HepG2 (cell line): ENCODE results near the gene DNAAF1. TPM values are rescaled to one million over a fixed set of nuclear protein-coding genes. Genes with fewer than 3 reads are reported as not detected.

Experiments used
- ATM ChIP-seq: fragments of 450-650 bp; IDR thresholded peaks from 2 replicates; pipeline ENCODE4 v1.7.1; 2017; ENCODE audit warnings: mild to moderate bottlenecking, borderline replicate concordance
- FOSL2 ChIP-seq: sonication (generic); formaldehyde crosslinking; IDR thresholded peaks from 2 replicates; pipeline ENCODE4 v1.4.0; 2020; ENCODE audit warnings: missing genetic modification reagents
- HCFC1 ChIP-seq: fragments of 150-350 bp; IDR thresholded peaks from 2 replicates; pipeline ENCODE4 v1.6.1; 2014; ENCODE audit warnings: low read depth, low read length
- MYC ChIP-seq: sonication (generic); formaldehyde crosslinking; IDR thresholded peaks from 2 replicates; pipeline ENCODE4 v1.9.0; 2021; ENCODE audit warnings: missing genetic modification reagents, borderline replicate concordance
- PCBP1 ChIP-seq: fragments of 200-400 bp; formaldehyde crosslinking; IDR thresholded peaks from 2 replicates; pipeline ENCODE4 v1.6.1; 2017; ENCODE audit warnings: mild to moderate bottlenecking, low read depth, low read length, borderline replicate concordance
- RARA ChIP-seq: IDR thresholded peaks from 2 replicates; pipeline ENCODE4 v1.6.1; 2016; ENCODE audit warnings: missing genetic modification reagents, missing compliant biosample characterization
- SCMH1 ChIP-seq: sonication (generic); formaldehyde crosslinking; IDR thresholded peaks from 2 replicates; pipeline ENCODE4 v1.9.0; 2021; ENCODE audit warnings: missing genetic modification reagents, mild to moderate bottlenecking, borderline replicate concordance
- SMYD3 ChIP-seq: sonication (generic); formaldehyde crosslinking; IDR thresholded peaks from 2 replicates; pipeline ENCODE4 v1.8.1; 2023; ENCODE audit warnings: mild to moderate bottlenecking, missing genetic modification reagents
- U2AF2 ChIP-seq: fragments of 200-400 bp; formaldehyde crosslinking; IDR thresholded peaks from 2 replicates; pipeline ENCODE4 v1.6.1; 2017; ENCODE audit warnings: low read depth, mild to moderate bottlenecking, low read length
- ZBTB7B ChIP-seq: sonication (generic); formaldehyde crosslinking; IDR thresholded peaks from 2 replicates; pipeline ENCODE4 v1.4.0; 2020; ENCODE audit warnings: missing genetic modification reagents
- ZNF143 ChIP-seq: sonication (generic); formaldehyde crosslinking; IDR thresholded peaks from 2 replicates; pipeline ENCODE4 v1.4.0; 2020; ENCODE audit warnings: missing genetic modification reagents
- ZSCAN25 ChIP-seq: sonication (generic); formaldehyde crosslinking; IDR thresholded peaks from 2 replicates; pipeline ENCODE4 v1.8.0; 2022; ENCODE audit warnings: mild to moderate bottlenecking, missing genetic modification reagents
- polyA plus RNA-seq, 8 experiments: library from polyadenylated mRNA; depleted of rRNA in 3 of 8; stranded (reverse) in 7 of 8; unstranded in 1 of 8; fragments of >200 nt; fragmentation: Illumina TruSeq in 4 of 8; extraction: Trizol in 4 of 8; gene quantifications; 2 replicates each; pipeline versions ENCODE4 v1.2.1 to v1.2.3, GENCODE V29; 2011 to 2016; ENCODE audit warnings: low read depth in 4 of 8, missing spikeins in 1 of 8, mixed read lengths in 1 of 8; ENCODE audit not compliant: insufficient read depth in 1 of 8
- total RNA-seq, 5 experiments: library from RNA; depleted of rRNA; stranded (reverse); fragments of >200 nt; fragmentation: Illumina TruSeq; extraction: Trizol; gene quantifications; 2 replicates each; pipeline ENCODE4 v1.2.3, GENCODE V29; 2016; ENCODE audit warnings: low read depth in 1 of 5
- TF ChIP-seq, protein P1 (sequence below): sonication (generic); formaldehyde crosslinking; IDR thresholded peaks from 2 replicates; pipeline ENCODE4 v1.9.0; 2021; ENCODE audit warnings: missing genetic modification reagents, borderline replicate concordance
- TF ChIP-seq, protein P2 (sequence below): sonication (generic); formaldehyde crosslinking; IDR thresholded peaks from 2 replicates; pipeline ENCODE4 v1.4.0; 2020; ENCODE audit warnings: missing genetic modification reagents, mild to moderate bottlenecking, borderline replicate concordance
- TF ChIP-seq, protein P3 (sequence below): sonication (generic); formaldehyde crosslinking; IDR thresholded peaks from 2 replicates; pipeline ENCODE4 v1.4.0; 2020; ENCODE audit warnings: missing genetic modification reagents
- TF ChIP-seq, protein P4 (sequence below): sonication (generic); formaldehyde crosslinking; IDR thresholded peaks from 2 replicates; pipeline ENCODE4 v1.5.0; 2020; ENCODE audit warnings: mild to moderate bottlenecking, low read depth, missing genetic modification reagents, borderline replicate concordance
- TF ChIP-seq, protein P5 (sequence below): sonication (generic); formaldehyde crosslinking; IDR thresholded peaks from 2 replicates; pipeline ENCODE4 v1.4.0; 2020; ENCODE audit warnings: missing genetic modification reagents

The DNAAF1 gene
- total and polyA plus RNA-seq, 2 of the 13 experiments (the other 11 are each of a cell fraction or from before 2014, with no cell fraction given), result 0.04 TPM; not detected in 1

DNA sequence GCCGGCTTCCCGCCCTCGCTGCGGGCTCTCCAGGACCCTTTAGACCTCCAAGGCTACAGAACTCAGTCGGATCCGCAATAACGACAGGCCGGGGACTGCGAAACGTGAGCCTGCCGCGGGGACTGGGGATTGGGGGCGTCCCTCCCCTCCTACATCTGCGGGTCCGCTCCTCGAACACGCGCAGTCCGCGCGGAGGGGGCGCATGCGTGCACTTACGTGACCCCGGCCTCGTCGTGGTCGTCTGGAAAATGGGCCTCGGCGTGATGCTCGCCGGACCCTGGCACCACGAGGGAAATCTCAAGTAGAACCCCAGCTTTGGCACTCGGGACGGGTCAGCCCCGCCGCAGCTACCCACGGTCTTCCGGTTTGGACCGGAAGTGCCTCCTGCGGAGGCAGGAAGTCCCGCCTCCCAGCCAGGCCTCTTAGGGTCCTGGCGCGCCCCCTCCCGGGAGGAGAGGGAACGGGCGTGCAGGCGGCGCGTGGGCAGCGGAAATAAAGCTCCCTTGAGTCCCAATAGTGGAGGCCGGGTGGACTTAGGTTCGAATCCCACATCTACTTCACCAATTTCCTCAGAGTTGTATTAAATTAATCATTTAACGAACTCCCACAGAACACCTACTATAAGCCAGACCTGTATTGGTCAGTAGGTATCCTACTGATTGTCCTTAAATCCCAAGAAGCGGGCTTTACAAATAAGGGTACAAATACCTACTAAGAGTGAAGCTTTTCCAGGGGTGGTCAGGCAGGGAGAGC lies 41.8 kb downstream of the DNAAF1 start, which contains the start of gene TAF1C (continued):
- TF ChIP-seq, protein P1, sequence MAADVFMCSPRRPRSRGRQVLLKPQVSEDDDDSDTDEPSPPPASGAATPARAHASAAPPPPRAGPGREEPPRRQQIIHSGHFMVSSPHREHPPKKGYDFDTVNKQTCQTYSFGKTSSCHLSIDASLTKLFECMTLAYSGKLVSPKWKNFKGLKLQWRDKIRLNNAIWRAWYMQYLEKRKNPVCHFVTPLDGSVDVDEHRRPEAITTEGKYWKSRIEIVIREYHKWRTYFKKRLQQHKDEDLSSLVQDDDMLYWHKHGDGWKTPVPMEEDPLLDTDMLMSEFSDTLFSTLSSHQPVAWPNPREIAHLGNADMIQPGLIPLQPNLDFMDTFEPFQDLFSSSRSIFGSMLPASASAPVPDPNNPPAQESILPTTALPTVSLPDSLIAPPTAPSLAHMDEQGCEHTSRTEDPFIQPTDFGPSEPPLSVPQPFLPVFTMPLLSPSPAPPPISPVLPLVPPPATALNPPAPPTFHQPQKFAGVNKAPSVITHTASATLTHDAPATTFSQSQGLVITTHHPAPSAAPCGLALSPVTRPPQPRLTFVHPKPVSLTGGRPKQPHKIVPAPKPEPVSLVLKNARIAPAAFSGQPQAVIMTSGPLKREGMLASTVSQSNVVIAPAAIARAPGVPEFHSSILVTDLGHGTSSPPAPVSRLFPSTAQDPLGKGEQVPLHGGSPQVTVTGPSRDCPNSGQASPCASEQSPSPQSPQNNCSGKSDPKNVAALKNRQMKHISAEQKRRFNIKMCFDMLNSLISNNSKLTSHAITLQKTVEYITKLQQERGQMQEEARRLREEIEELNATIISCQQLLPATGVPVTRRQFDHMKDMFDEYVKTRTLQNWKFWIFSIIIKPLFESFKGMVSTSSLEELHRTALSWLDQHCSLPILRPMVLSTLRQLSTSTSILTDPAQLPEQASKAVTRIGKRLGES, result peak; percentile 26; the same call in 1 of the 2 replicates
- TF ChIP-seq ZSCAN25 (CRISPR knock-in tag) (no peak), FOSL2 (CRISPR knock-in tag) (peak; percentile 54), ATM (no peak), RARA (CRISPR knock-in tag) (peak; percentile 25; the same call in 1 of the 2 replicates), SMYD3 (CRISPR knock-in tag) (peak; percentile 67), MYC (CRISPR knock-in tag) (peak; percentile 93), PCBP1 (no peak; the same call in 1 of the 2 replicates), U2AF2 (no peak), ZBTB7B (CRISPR knock-in tag) (peak; percentile 80), HCFC1 (peak; percentile 64), SCMH1 (CRISPR knock-in tag) (no peak), ZNF143 (CRISPR knock-in tag) (peak; percentile 65; the same call in 1 of the 2 replicates)
- TF ChIP-seq, protein P2, sequence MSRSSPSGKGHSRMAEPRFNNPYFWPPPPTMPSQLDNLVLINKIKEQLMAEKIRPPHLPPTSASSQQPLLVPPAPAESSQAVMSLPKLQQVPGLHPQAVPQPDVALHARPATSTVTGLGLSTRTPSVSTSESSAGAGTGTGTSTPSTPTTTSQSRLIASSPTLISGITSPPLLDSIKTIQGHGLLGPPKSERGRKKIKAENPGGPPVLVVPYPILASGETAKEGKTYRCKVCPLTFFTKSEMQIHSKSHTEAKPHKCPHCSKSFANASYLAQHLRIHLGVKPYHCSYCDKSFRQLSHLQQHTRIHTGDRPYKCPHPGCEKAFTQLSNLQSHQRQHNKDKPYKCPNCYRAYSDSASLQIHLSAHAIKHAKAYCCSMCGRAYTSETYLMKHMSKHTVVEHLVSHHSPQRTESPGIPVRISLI (CRISPR knock-in tag), result no peak
- TF ChIP-seq, protein P3, sequence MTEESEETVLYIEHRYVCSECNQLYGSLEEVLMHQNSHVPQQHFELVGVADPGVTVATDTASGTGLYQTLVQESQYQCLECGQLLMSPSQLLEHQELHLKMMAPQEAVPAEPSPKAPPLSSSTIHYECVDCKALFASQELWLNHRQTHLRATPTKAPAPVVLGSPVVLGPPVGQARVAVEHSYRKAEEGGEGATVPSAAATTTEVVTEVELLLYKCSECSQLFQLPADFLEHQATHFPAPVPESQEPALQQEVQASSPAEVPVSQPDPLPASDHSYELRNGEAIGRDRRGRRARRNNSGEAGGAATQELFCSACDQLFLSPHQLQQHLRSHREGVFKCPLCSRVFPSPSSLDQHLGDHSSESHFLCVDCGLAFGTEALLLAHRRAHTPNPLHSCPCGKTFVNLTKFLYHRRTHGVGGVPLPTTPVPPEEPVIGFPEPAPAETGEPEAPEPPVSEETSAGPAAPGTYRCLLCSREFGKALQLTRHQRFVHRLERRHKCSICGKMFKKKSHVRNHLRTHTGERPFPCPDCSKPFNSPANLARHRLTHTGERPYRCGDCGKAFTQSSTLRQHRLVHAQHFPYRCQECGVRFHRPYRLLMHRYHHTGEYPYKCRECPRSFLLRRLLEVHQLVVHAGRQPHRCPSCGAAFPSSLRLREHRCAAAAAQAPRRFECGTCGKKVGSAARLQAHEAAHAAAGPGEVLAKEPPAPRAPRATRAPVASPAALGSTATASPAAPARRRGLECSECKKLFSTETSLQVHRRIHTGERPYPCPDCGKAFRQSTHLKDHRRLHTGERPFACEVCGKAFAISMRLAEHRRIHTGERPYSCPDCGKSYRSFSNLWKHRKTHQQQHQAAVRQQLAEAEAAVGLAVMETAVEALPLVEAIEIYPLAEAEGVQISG (CRISPR knock-in tag), result peak; percentile 97
- TF ChIP-seq, protein P4, sequence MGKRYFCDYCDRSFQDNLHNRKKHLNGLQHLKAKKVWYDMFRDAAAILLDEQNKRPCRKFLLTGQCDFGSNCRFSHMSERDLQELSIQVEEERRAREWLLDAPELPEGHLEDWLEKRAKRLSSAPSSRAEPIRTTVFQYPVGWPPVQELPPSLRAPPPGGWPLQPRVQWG (CRISPR knock-in tag), result no peak
- TF ChIP-seq, protein P5, sequence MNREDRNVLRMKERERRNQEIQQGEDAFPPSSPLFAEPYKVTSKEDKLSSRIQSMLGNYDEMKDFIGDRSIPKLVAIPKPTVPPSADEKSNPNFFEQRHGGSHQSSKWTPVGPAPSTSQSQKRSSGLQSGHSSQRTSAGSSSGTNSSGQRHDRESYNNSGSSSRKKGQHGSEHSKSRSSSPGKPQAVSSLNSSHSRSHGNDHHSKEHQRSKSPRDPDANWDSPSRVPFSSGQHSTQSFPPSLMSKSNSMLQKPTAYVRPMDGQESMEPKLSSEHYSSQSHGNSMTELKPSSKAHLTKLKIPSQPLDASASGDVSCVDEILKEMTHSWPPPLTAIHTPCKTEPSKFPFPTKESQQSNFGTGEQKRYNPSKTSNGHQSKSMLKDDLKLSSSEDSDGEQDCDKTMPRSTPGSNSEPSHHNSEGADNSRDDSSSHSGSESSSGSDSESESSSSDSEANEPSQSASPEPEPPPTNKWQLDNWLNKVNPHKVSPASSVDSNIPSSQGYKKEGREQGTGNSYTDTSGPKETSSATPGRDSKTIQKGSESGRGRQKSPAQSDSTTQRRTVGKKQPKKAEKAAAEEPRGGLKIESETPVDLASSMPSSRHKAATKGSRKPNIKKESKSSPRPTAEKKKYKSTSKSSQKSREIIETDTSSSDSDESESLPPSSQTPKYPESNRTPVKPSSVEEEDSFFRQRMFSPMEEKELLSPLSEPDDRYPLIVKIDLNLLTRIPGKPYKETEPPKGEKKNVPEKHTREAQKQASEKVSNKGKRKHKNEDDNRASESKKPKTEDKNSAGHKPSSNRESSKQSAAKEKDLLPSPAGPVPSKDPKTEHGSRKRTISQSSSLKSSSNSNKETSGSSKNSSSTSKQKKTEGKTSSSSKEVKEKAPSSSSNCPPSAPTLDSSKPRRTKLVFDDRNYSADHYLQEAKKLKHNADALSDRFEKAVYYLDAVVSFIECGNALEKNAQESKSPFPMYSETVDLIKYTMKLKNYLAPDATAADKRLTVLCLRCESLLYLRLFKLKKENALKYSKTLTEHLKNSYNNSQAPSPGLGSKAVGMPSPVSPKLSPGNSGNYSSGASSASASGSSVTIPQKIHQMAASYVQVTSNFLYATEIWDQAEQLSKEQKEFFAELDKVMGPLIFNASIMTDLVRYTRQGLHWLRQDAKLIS (CRISPR knock-in tag), result no peak
